HG02571 (cell line): Measurements from ENCODE around the gene PSMD4.

Experiments
- ATAC-seq: cut with Tn5 transposase; IDR thresholded peaks from one replicate; pipeline ENCODE4 v1.9.1; 2021; ENCODE audit warnings: mild to moderate bottlenecking, moderate library complexity; ENCODE audit not compliant: unreplicated experiment

PSMD4 gene

DNA sequence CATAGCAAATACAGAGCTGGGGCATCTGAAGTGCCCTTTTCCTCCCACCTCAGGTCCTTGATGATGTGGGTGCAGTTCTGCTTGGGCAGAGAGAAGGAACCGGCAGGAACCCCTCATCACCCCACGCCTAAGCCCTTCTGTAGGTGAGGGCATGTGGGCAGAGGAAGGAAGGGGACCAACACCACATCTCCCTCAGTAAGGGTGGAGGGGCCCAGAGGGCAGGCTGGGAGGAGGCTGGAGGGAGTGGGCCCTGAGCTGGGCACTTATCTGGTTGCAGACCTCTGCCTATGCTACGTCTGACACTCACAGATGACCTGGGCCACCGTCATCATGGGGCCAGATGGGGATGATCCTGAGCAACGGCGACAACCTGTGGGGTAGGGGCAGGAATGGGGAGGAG is 38.6 kb downstream of the PSMD4 start:
- ATAC-seq, result no peak

GRCh38 chr1:151294742-151295462 is 40.4 kb downstream of the PSMD4 start:
- no peak for ATAC-seq

DNA sequence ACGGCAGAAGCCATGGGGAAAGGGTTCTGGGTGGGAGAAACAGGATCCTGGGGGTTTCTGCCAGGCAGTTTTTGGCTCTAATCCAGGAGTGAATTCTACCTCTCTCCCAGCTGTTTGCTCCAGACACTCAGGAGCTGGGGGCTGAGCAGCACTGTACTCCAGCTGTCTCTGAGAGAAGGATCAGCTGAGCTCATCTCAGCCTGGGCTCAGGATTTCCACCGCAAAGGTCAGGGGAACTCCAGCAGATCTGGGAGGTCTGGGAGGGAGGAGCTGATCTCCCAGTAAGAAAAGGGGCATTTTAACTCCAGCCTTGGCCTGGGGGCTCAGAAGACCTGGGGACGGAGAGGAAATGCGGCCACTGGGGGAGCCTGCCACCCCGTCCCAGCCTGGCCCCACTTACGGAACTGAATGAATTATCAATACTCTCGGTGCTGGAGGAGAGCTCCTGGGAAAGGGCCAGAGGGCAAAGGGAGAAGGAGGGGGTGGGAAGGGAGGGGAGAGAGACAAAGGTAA is 55.3 kb downstream of the PSMD4 start:
- ATAC-seq, result no peak

DNA sequence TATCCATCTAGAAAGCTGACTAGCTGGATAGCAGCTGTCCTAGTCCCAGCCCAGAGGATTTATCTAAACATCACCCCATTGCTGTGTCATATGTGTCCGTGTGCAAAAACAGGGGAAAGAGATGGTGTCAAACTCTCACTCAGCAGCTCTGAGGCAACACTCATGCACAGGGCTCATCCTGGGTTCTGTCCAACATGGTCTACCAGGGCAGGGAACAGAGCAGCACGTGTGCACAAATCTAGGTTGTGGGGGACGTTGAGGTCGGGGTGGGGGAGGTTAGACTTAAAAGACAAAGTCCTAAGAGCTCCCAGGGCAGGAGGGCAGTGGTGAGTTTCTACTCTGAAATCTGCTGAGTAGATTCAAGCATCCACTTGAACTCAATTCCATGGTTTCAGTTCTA is 56.5 kb downstream of the PSMD4 start:
- ATAC-seq, result no peak

DNA sequence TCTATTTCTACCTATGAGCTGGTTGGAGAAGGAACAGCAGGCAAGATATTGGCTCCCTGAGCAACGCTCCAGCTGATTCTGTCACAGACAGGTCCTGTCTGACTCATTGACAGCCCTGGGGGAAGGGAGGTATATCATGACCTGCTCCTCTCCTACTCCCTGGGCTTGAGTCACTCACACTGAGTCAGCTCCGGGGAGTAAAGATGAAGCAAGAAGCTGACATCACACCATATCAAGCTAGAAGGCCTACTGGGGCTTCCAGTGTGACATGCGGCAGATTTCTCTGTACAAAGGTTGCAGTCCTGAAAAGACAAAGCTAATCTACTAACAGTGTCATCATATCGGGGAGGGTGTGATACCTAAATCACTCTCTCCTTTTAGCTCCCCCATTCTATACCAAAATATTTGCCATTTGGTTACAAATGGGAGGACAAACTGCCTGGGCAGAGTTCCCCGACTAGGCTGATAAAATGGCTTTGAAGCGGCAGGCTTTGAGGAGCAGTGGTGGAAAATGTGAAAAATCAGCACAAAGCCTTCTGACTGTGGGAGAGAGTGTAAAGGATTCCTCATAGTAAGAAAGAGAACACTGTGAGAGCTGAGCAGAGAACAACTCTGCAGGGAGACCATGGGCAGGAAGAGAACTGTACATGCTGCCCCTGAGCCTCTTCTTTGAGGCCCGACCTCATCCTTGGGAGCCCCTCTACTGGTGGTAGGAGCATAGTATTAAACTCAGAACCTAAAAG is 57.2 kb downstream of the PSMD4 start:
- ATAC-seq, result no peak

DNA sequence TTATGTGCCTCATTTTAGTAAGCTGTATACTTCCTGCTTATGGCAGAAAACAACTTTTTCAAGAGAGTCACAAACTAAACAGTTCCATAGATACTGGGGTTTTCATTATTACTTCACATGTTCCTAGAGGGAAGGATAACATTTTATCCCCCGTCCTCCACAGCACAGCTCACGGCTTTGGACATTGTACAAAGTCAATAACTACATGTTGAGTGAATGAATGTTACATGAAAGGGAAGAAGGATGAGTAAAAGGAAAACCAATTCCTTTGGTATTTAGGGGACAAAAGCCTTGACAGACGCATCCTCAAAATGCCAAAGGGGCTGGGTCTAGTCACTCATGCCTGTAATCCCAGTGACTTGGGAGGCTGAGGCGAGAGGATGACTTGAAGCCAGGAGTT is 57.9 kb downstream of the PSMD4 start:
- no peak for ATAC-seq

DNA sequence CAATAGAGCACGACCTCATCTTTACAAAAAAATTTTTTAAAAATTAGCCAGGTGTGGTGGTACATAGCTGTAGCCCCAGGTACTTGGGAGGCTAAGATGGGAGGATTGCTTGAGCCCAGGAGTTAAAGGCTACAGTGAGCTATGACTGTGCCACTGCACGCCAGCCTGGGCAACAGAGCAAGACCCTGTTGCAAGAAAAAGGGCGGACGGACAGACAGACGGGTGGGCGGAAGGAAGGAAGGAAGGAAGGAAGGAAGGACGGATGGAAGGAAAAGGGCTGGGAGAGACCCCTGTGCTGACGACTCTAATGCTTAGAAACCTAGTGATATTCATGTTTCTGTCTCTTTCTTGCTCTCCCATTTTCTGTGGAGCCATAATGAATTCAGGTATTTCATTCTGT is 58.3 kb downstream of the PSMD4 start:
- no peak for ATAC-seq

GRCh38 chr1:151313501-151313900 is 59.0 kb downstream of the PSMD4 start:
- ATAC-seq, result no peak

DNA sequence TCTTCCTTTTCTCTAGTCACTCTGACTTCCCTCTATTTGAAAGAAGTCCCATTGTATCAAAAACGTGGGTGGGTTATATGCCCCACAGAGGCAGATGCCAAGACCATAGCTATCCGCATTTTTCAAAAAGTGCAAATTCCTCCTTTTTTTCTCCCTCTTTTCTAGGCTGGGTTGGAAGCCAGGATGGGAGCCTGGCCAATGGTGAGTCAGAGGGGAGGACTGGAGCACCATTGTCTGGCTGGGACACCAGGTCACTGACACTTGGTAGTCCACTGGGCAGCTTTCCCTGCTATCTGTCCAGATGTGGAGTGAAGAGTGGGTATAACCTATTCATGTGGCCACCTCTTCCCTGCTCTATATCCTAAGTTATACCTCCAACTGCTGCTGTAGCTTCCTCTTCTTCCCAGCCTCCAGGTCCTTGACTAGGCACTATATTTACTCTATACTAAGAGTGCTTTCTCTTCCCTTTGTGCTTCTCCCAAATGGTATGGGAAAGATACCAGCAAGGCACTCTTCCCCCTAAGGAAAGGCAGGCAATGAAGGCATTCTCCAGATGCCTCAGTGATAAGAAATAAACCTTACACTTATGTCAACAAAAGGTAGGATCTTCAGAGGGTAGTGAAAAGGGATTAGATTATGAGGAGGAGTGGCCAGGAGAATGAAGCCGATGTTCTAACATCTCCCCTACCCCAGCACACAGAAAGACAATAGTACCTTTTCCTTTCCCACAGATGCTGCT is 59.8 kb downstream of the PSMD4 start:
- ATAC-seq, result no peak

DNA sequence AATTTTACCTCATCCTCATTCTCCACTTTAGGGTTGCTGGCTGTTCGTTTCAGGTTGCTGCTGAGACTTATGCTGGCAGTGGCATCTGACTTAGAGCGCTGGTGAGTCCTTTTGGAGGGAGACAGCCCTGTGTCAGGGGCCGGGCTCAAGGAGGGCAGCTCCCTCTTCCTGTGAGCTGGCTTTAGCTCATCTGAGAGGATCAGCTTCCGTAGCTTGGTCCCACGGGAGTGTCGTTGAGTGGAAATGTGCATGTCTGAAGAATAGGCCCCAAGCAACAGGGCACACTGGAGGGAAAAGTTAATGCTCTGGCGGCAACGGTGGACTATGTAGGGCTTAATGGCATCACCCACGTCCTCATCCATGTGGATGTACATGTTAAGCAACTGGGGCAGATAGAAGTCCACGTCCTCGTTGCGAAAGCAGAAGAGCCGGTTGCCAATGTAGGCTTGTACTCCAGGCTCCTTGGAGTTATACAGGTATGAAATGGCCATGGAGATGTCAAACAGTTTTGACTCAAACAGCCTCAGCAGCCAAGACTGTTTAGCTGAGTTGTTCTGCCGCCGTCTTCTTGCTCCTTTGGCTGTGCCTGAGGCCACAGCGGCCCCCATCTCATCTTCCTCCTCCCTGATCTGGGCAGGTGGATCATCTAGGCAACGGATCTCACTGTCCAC is 61.2 kb downstream of the PSMD4 start:
- no peak for ATAC-seq
